GM21515 (cell line): ENCODE data around the gene GSTCD.

Experiments used
- ATAC-seq: cut with Tn5 transposase; IDR thresholded peaks from one replicate; pipeline ENCODE4 v1.9.1; 2021; ENCODE audit not compliant: unreplicated experiment

The GSTCD gene

DNA sequence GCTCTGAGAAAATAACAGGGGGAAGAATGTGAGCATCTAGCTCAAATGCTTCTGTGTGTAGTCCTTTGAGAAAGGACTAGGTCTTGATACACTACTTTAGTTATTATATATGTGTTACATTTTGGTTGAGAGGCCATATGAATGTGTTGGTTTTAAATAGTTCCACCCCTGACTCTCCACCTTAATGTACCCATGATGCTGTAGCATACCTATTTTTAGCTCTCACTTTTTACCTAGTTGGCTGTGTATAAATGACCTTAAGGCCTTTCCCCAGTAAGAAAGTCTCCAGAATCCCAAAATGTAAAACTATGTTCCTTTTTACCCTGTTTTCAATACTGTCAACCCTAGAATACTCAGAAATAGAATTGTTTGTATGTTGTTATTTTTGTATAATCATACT, 166.6 kb downstream of the GSTCD start:
- ATAC-seq, result no peak

DNA sequence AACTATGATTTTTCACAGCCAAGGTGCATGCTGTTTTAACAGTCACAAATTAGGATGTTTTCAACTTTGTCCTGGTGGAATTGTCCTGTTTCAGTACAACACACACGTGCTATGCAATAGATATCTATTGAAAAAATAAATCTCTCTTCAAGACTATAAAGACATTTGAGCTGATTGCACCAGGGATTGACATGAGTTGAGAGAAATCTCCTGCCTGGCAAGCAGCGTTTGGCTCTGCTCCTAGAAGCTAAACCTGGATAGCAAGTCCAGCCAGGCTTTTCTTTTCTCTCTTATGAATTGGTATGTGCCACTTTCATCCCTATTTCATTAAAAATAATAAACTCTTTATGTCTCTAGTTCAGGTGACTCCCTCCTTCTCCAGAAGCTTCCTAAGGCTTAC, 170.1 kb downstream of the GSTCD start:
- no peak for ATAC-seq

DNA sequence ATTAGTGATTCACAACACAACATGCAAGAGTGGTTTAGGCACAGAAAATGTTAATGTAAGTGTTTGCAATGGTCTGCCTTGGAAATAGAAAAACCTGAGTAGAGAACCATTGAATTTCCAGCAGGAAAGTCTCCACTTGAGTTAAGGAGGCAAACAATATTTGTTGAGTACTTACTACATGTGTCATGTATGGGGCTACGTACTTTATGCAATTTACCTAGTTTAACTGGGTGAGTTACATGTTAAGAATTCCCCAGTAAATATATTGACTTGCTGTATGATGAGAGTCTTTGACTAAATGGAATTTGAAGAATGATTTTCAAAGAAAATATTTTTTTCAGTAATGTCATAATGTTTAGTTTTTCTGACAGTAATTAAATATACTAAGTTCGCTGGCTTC, 178.9 kb downstream of the GSTCD start:
- ATAC-seq, result no peak

DNA sequence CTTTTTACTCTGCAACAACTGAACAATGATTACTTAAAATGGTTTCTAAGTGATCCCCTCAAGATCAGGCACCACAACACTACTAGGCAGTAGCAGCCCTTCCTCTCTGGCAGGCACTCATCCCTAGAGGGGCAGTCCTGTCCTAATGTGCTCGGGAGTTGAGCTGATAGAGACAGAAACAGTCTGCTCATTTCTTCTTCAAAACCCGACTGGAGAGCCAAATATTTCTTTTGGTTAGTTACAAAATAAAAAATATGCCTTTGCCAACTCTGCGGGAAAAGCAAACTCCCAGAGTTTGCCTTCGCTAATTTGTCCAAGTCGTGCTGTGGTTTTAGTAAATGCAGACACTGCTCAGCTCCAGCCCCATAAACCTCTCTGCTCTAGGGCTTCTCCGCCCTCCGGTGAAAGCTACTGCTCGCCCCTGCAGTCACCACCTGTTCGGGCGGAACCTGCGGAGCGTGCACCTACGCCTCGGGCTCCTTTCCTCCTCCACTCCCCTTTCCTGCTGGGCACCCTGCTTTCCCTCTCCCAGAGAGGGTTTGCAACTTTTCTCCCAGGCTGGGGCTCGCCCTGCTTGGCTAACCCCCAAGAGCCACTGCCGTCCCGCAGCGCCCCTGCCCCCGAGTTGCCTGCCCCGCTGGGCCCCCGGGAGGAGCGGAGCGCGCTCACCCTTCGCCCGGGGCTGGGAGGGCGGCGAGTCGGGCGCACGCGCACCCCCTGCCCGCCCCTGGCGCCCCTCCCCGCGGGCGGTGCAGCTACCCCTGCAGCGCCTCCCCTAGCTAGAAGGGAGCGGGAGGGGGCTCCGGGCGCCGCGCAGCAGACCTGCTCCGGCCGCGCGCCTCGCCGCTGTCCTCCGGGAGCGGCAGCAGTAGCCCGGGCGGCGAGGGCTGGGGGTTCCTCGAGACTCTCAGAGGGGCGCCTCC, 186.3 kb downstream of the GSTCD start, which contains the start of gene NPNT:
Gene NPNT (plus strand): TSS at position 812 of the 923 bp plus-strand sequence. CDS start 182 bp downstream, outside the sequence.
- peak; percentile 43 for ATAC-seq

DNA sequence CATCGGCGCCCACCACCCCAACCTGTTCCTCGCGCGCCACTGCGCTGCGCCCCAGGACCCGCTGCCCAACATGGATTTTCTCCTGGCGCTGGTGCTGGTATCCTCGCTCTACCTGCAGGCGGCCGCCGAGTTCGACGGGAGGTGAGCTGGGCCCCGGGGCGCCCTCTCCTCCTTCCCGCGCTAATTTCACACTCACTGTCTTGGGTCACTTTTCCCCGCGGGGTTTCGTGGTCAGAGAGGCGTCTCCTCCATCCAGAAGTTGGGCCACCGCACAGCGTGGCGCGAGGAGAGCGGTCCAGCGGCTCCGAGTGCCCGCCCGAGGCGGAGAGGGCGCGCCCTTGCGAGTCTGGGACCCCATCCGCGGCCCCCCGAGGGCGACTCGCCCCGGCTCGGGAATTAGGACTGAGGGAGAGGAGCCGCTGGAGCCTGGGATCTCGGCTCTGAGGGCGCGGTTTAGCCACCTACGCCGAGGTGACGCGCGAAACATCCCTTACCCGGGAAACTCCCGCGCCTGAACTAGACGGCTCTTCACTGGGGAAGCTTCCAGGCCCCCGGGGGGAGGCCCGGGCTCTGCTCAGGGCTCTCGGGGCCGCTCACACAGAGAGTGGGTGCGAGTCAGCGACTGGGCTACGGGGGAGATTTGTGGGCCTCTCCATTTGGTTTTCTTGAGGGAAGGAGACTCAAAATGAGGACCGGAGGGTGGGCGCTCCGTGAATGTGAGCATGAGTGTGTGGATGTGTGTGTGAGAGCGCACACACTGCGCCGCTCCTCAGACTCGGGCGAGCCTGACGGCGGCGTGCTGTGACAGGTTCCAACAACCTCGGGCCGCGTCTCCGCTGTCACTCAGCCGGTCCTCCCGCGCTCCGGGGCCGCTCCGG, 187.2 kb downstream of the GSTCD start:
- peak; percentile 51 for ATAC-seq

DNA sequence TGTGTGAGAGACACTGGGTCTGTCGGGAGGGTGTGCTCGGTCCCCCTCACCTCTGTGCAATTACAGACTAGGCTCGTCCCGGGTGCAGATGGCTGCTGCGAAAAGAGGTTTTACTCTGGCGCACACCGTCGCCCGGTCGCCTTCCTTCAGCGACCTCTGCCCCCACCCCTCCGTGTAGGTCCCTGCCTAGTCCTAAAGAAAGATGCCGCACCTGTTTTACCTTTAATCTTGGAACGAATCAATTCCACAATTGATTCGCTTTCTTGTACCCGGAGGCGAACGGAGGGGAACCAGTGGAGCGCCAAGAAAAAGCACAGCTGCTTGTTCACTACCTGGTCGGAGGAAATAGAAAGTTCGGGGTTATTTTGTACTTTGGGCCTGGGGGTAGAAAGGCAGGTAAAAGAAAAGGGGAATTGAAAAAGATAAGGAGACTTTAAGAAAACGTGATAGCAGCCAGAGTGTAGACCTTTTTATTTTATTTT, 187.9 kb downstream of the GSTCD start:
- ATAC-seq, result peak; percentile 33
